ENCODE measurements around the gene BORCS5. TPM values are rescaled to one million over a fixed set of nuclear protein-coding genes. Genes with fewer than 3 reads are reported as not detected.

BORCS5 gene
- total and polyA plus RNA-seq, 4 donors = 13.3 to 28.1 (median 14.4) TPM

- Histone ChIP-seq H3K36me3 (ENCODE audit: control insufficient read depth, insufficient read depth, low read length) (no peaks in the 10 kb centered on the region), H3K4me3 (ENCODE audit: low read depth, low read length) (no peak overlapping the region), H3K4me1 (ENCODE audit: control insufficient read depth, insufficient read depth, low read length) (peaks cover 7% of the 10 kb centered on the region), H3K27me3 (ENCODE audit: control insufficient read depth, insufficient read depth, low read length) (no peaks in the 10 kb centered on the region), H3K9me3 (ENCODE audit: control insufficient read depth, insufficient read depth, low read length) (no peaks in the 10 kb centered on the region), H3K27ac (ENCODE audit: low read depth, low read length) (no peak overlapping the region)
- no peak for DNase-seq (ENCODE audit: low read depth in 4 of 6, low spot score in 6 of 6)
- no CpG with 5 or more reads among the region's 2 CpGs for WGBS (ENCODE audit: insufficient coverage)
These were observed 84.5 kb downstream of the BORCS5 start for GRCh38 chr12:12441429-12441807.

- H3K4me1 ChIP-seq (ENCODE audit: control insufficient read depth, insufficient read depth, low read length) = peaks cover 7% of the 10 kb centered on the region
- H3K9me3 ChIP-seq (ENCODE audit: control insufficient read depth, insufficient read depth, low read length) = no peaks in the 10 kb centered on the region
- no peaks in the 10 kb centered on the region for H3K27me3 ChIP-seq (ENCODE audit: control insufficient read depth, insufficient read depth, low read length)
- H3K27ac ChIP-seq (ENCODE audit: low read depth, low read length) = no peak overlapping the region
- H3K36me3 ChIP-seq (ENCODE audit: control insufficient read depth, insufficient read depth, low read length) = no peaks in the 10 kb centered on the region
- DNase-seq (ENCODE audit: low read depth in 4 of 6, low spot score in 6 of 6) = no peak
- no peak overlapping the region for H3K4me3 ChIP-seq (ENCODE audit: low read depth, low read length)
- WGBS (ENCODE audit: insufficient coverage) = 97% methylated on average over 3 of the region's 4 CpGs
These were observed 85.1 kb downstream of the BORCS5 start for GRCh38 chr12:12441843-12442461.

GRCh38 chr12:12442548-12443071, 85.7 kb downstream of the BORCS5 start:
- no peaks in the 10 kb centered on the region for H3K27me3 ChIP-seq (ENCODE audit: control insufficient read depth, insufficient read depth, low read length)
- peaks cover 7% of the 10 kb centered on the region for H3K4me1 ChIP-seq (ENCODE audit: control insufficient read depth, insufficient read depth, low read length)
- no peak overlapping the region for H3K27ac ChIP-seq (ENCODE audit: low read depth, low read length)
- peak in 2 of 6 donors; percentile 17 to 22 for DNase-seq (ENCODE audit: low read depth in 4 of 6, low spot score in 6 of 6)
- WGBS (ENCODE audit: insufficient coverage) = 54% methylated on average over 4 of the region's 5 CpGs
- H3K9me3 ChIP-seq (ENCODE audit: control insufficient read depth, insufficient read depth, low read length) = no peaks in the 10 kb centered on the region
- H3K4me3 ChIP-seq (ENCODE audit: low read depth, low read length) = no peak overlapping the region
- H3K36me3 ChIP-seq (ENCODE audit: control insufficient read depth, insufficient read depth, low read length) = no peaks in the 10 kb centered on the region

- WGBS (ENCODE audit: insufficient coverage) = 34% methylated on average over 4 of the region's 5 CpGs
- no peak overlapping the region for H3K4me3 ChIP-seq (ENCODE audit: low read depth, low read length)
- no peaks in the 10 kb centered on the region for H3K36me3 ChIP-seq (ENCODE audit: control insufficient read depth, insufficient read depth, low read length)
- DNase-seq (ENCODE audit: low read depth in 4 of 6, low spot score in 6 of 6) = peak in 4 of 6 donors; percentile 20 to 61 (median 28)
- H3K4me1 ChIP-seq (ENCODE audit: control insufficient read depth, insufficient read depth, low read length) = peaks cover 7% of the 10 kb centered on the region
- no peaks in the 10 kb centered on the region for H3K27me3 ChIP-seq (ENCODE audit: control insufficient read depth, insufficient read depth, low read length)
- no peak overlapping the region for H3K27ac ChIP-seq (ENCODE audit: low read depth, low read length)
- no peaks in the 10 kb centered on the region for H3K9me3 ChIP-seq (ENCODE audit: control insufficient read depth, insufficient read depth, low read length)
These were observed 86.6 kb downstream of the BORCS5 start for GRCh38 chr12:12443431-12443878.

- no peaks in the 10 kb centered on the region for H3K27me3 ChIP-seq (ENCODE audit: control insufficient read depth, insufficient read depth, low read length)
- H3K36me3 ChIP-seq (ENCODE audit: control insufficient read depth, insufficient read depth, low read length) = no peaks in the 10 kb centered on the region
- H3K9me3 ChIP-seq (ENCODE audit: control insufficient read depth, insufficient read depth, low read length) = no peaks in the 10 kb centered on the region
- peaks cover 7% of the 10 kb centered on the region for H3K4me1 ChIP-seq (ENCODE audit: control insufficient read depth, insufficient read depth, low read length)
- no peak overlapping the region for H3K4me3 ChIP-seq (ENCODE audit: low read depth, low read length)
- no peak overlapping the region for H3K27ac ChIP-seq (ENCODE audit: low read depth, low read length)
- no CpG with 5 or more reads among the region's 4 CpGs for WGBS (ENCODE audit: insufficient coverage)
- no peak for DNase-seq (ENCODE audit: low read depth in 4 of 6, low spot score in 6 of 6)
These were observed 88.4 kb downstream of the BORCS5 start for GRCh38 chr12:12445165-12445881.

- no peaks in the 10 kb centered on the region for H3K9me3 ChIP-seq (ENCODE audit: control insufficient read depth, insufficient read depth, low read length)
- peaks cover 7% of the 10 kb centered on the region for H3K4me1 ChIP-seq (ENCODE audit: control insufficient read depth, insufficient read depth, low read length)
- no peak for DNase-seq (ENCODE audit: low read depth in 4 of 6, low spot score in 6 of 6)
- H3K27ac ChIP-seq (ENCODE audit: low read depth, low read length) = no peak overlapping the region
- H3K27me3 ChIP-seq (ENCODE audit: control insufficient read depth, insufficient read depth, low read length) = no peaks in the 10 kb centered on the region
- no peaks in the 10 kb centered on the region for H3K36me3 ChIP-seq (ENCODE audit: control insufficient read depth, insufficient read depth, low read length)
- WGBS (ENCODE audit: insufficient coverage) = no CpG with 5 or more reads among the region's 2 CpGs
- H3K4me3 ChIP-seq (ENCODE audit: low read depth, low read length) = no peak overlapping the region
These were observed 89.0 kb downstream of the BORCS5 start for GRCh38 chr12:12445882-12446181.

GRCh38 chr12:12446786-12447185, 89.9 kb downstream of the BORCS5 start:
- H3K27me3 ChIP-seq (ENCODE audit: control insufficient read depth, insufficient read depth, low read length) = no peaks in the 10 kb centered on the region
- H3K27ac ChIP-seq (ENCODE audit: low read depth, low read length) = no peak overlapping the region
- no peak overlapping the region for H3K4me3 ChIP-seq (ENCODE audit: low read depth, low read length)
- 100% methylated on average over 1 of the region's 3 CpGs for WGBS (ENCODE audit: insufficient coverage)
- no peaks in the 10 kb centered on the region for H3K9me3 ChIP-seq (ENCODE audit: control insufficient read depth, insufficient read depth, low read length)
- no peaks in the 10 kb centered on the region for H3K36me3 ChIP-seq (ENCODE audit: control insufficient read depth, insufficient read depth, low read length)
- H3K4me1 ChIP-seq (ENCODE audit: control insufficient read depth, insufficient read depth, low read length) = peaks cover 7% of the 10 kb centered on the region
- DNase-seq (ENCODE audit: low read depth in 4 of 6, low spot score in 6 of 6) = no peak

GRCh38 chr12:12447236-12447635, 90.4 kb downstream of the BORCS5 start:
- 65% methylated on average over 3 of the region's 8 CpGs for WGBS (ENCODE audit: insufficient coverage)
- H3K4me3 ChIP-seq (ENCODE audit: low read depth, low read length) = no peak overlapping the region
- peaks cover 7% of the 10 kb centered on the region for H3K4me1 ChIP-seq (ENCODE audit: control insufficient read depth, insufficient read depth, low read length)
- no peak for DNase-seq (ENCODE audit: low read depth in 4 of 6, low spot score in 6 of 6)
- no peak overlapping the region for H3K27ac ChIP-seq (ENCODE audit: low read depth, low read length)
- H3K27me3 ChIP-seq (ENCODE audit: control insufficient read depth, insufficient read depth, low read length) = no peaks in the 10 kb centered on the region
- no peaks in the 10 kb centered on the region for H3K9me3 ChIP-seq (ENCODE audit: control insufficient read depth, insufficient read depth, low read length)
- H3K36me3 ChIP-seq (ENCODE audit: control insufficient read depth, insufficient read depth, low read length) = no peaks in the 10 kb centered on the region

- WGBS (ENCODE audit: insufficient coverage) = 92% methylated on average over 4 of the region's 10 CpGs
- Histone ChIP-seq H3K27me3 (ENCODE audit: control insufficient read depth, insufficient read depth, low read length) (no peaks in the 10 kb centered on the region), H3K9me3 (ENCODE audit: control insufficient read depth, insufficient read depth, low read length) (no peaks in the 10 kb centered on the region), H3K4me3 (ENCODE audit: low read depth, low read length) (no peak overlapping the region), H3K36me3 (ENCODE audit: control insufficient read depth, insufficient read depth, low read length) (no peaks in the 10 kb centered on the region), H3K27ac (ENCODE audit: low read depth, low read length) (no peak overlapping the region), H3K4me1 (ENCODE audit: control insufficient read depth, insufficient read depth, low read length) (peaks cover 7% of the 10 kb centered on the region)
- no peak for DNase-seq (ENCODE audit: low read depth in 4 of 6, low spot score in 6 of 6)
These were observed 91.0 kb downstream of the BORCS5 start for GRCh38 chr12:12447837-12448236.

GRCh38 chr12:12449533-12450025, 92.7 kb downstream of the BORCS5 start:
- Histone ChIP-seq H3K27me3 (ENCODE audit: control insufficient read depth, insufficient read depth, low read length) (no peaks in the 10 kb centered on the region), H3K36me3 (ENCODE audit: control insufficient read depth, insufficient read depth, low read length) (no peaks in the 10 kb centered on the region), H3K27ac (ENCODE audit: low read depth, low read length) (no peak overlapping the region), H3K4me1 (ENCODE audit: control insufficient read depth, insufficient read depth, low read length) (no peaks in the 10 kb centered on the region), H3K4me3 (ENCODE audit: low read depth, low read length) (no peak overlapping the region), H3K9me3 (ENCODE audit: control insufficient read depth, insufficient read depth, low read length) (no peaks in the 10 kb centered on the region)
- DNase-seq (ENCODE audit: low read depth in 4 of 6, low spot score in 6 of 6) = no peak
- 65% methylated on average over 9 of the region's 13 CpGs for WGBS (ENCODE audit: insufficient coverage)

All from spinal cord (tissue), 10 donors.